KOPT-K1 (cell line): ENCODE measurements around the gene AR.

Experiments
- H3K27ac ChIP-seq: fragments of 200-600 bp; sonication (generic); 2 replicates; pipeline ENCODE4 v1.5.1; 2016; ENCODE audit warnings: antibody characterized with exemption, mild to moderate bottlenecking, low read depth, low read length; ENCODE audit not compliant: poor library complexity, severe bottlenecking
- H3K36me3 ChIP-seq: fragments of 200-600 bp; sonication (generic); 2 replicates; pipeline ENCODE4 v1.5.1; 2017; ENCODE audit warnings: antibody characterized with exemption, mild to moderate bottlenecking, low read length, moderate library complexity; ENCODE audit not compliant: insufficient read depth
- H3K9me3 ChIP-seq: fragments of 200-600 bp; sonication (generic); 2 replicates; pipeline ENCODE4 v1.5.1; 2017; ENCODE audit warnings: antibody characterized with exemption, low read length, mild to moderate bottlenecking; ENCODE audit not compliant: insufficient read depth, poor library complexity, severe bottlenecking

The AR gene

GRCh38 chrX:67545893-67546495 lies 2.2 kb downstream of the AR start:
- Histone ChIP-seq H3K27ac (no peak overlapping the region), H3K36me3 (no peaks in the 10 kb centered on the region), H3K9me3 (no peaks in the 10 kb centered on the region)

- Histone ChIP-seq H3K27ac (no peak overlapping the region), H3K36me3 (no peaks in the 10 kb centered on the region), H3K9me3 (no peaks in the 10 kb centered on the region)
These were observed 2.9 kb downstream of the AR start for GRCh38 chrX:67546496-67547423.

DNA sequence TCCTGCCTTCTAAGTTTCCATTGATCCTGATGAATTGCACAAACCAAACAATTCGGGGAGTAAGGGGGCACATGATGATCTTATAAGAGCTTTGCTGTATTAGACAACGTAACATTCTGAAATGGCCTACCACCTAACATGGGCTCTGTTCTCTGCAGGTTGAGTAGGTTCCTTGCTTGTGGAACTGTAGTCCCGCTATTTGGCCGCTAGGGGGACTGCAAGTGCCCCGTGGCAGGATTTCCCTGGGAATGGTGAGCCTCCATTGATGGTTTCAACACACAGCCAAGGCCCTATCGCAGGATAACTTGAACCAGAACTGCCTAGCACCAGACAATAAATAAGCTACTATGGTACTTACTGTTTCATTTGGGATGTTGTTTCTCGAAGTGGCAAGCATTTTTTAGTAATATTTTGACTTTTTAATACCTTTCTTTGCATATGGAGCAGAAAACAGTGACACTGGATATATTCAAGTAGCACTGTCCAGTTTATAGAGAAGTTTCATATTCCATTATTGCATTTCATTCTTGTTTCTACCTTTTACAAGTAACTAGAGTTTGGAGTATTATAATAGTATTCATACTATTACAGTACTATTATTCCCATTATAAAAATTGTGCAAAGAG lies 11.9 kb downstream of the AR start:
- no peak overlapping the region for H3K27ac ChIP-seq
- H3K36me3 ChIP-seq, result no peaks in the 10 kb centered on the region
- no peaks in the 10 kb centered on the region for H3K9me3 ChIP-seq

- H3K36me3 ChIP-seq, result no peaks in the 10 kb centered on the region
- H3K27ac ChIP-seq, result no peak overlapping the region
- H3K9me3 ChIP-seq, result no peaks in the 10 kb centered on the region
These were observed 14.4 kb downstream of the AR start for GRCh38 chrX:67558267-67558666.

DNA sequence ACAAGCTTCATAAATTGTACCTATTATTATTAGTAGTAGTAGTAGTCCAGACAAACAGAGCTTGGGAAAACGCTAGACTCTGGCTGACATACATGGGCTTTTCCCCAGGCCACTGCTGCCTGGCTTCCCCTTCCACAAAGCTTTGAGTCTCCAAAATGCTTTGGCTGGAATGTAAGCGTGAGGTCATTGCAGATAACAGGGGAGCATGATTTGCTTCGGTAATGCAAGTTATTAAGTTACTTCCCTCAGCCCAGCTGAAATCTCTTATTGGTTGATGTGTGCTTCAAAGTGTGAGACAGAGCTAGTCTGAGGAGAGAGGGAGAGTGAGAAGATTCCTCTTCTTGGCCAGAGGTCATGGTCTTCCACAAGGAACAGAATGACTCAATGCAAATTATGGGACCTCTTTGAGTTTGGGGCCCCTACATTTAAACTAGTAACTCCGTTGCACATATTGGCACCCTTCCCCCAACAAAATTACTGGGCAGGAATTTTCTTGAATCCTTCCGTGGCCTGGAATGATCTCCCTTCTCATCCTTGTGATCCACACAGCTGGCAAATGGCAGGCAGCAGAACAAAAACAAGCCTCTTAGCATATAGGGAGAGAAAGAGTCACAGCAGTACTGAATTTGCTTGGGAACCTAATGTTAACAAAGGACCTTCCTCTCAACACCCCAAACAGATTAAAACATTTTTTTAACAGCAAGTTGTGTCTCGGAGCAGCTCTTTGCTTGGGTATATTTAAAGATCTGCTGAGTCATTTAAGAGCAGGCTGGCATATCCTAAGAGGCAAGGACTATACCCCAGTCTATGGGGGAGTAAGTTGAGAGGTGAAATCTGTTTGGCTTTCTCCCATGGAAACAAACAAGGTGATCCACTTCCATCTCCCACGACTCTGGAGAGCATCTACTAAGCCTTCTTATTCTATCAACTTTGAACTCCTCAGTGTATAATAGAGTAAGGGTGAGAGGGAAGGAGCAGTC lies 19.9 kb downstream of the AR start:
- H3K27ac ChIP-seq, result no peak overlapping the region
- H3K9me3 ChIP-seq, result no peaks in the 10 kb centered on the region
- no peaks in the 10 kb centered on the region for H3K36me3 ChIP-seq

DNA sequence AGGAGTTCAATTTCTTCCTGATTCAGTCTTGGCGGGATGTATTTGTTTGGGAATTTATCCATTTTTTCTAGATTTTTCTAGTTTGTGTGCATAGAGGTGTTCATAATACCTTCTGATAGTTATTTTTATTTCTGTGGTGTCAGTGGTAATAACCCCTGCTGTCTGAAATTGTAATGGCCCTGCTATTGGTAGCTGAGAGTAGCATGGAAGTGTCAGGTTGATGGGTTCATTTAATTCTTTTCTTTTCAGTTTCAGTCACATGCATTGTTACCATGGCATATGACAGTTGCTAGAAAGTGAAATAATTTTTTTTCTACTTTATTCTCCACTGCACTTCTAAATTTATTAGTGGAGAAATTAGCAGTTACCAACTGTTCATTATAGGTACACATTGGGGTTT lies 20.7 kb downstream of the AR start:
- Histone ChIP-seq H3K36me3 (no peaks in the 10 kb centered on the region), H3K9me3 (no peaks in the 10 kb centered on the region), H3K27ac (no peak overlapping the region)

- Histone ChIP-seq H3K9me3 (no peaks in the 10 kb centered on the region), H3K27ac (no peak overlapping the region), H3K36me3 (no peaks in the 10 kb centered on the region)
These were observed 24.9 kb downstream of the AR start for GRCh38 chrX:67568769-67569168.

DNA sequence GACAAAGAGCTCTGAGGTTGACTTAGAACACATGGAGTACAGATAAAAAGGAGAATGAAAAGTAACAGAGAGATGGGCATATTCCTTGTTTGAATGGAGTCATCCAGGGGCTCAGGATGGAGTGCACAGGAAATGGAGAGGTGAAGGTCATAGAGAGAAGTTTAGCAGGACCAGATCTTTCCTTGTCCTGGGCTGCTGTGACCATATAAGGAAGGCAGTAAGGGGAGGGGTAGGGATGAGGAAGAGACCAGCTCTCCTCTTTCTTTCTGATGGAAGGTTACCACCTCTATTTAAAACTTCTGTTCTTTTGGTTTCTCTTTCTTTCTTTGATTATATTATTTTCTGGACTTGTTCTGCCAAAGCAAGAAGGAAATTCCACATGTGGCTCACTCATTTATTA lies 27.0 kb downstream of the AR start:
- H3K27ac ChIP-seq, result no peak overlapping the region
- H3K36me3 ChIP-seq, result no peaks in the 10 kb centered on the region
- H3K9me3 ChIP-seq, result no peaks in the 10 kb centered on the region

GRCh38 chrX:67574696-67575095 lies 30.9 kb downstream of the AR start:
- H3K27ac ChIP-seq, result no peak overlapping the region
- H3K36me3 ChIP-seq, result no peaks in the 10 kb centered on the region
- no peaks in the 10 kb centered on the region for H3K9me3 ChIP-seq

DNA sequence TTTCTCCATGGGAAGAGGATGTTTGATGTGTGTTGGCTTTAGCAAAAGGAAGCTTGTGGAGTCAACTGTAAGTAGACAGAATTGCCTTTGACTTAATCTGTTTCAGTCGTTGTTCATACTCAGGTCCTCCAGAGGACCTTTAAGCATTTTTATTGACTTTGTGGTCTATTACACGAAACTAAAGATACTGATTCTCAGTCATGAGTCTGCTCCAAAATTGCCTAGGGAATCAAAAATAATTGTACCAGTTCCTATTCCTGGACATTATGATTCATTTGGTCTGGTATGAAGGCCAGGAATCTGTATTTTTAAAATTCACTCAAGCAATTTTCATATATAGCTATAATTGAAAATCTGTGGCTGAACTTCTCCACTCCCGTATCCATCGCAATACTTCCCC lies 38.6 kb downstream of the AR start:
- H3K27ac ChIP-seq, result no peak overlapping the region
- no peaks in the 10 kb centered on the region for H3K9me3 ChIP-seq
- no peaks in the 10 kb centered on the region for H3K36me3 ChIP-seq

DNA sequence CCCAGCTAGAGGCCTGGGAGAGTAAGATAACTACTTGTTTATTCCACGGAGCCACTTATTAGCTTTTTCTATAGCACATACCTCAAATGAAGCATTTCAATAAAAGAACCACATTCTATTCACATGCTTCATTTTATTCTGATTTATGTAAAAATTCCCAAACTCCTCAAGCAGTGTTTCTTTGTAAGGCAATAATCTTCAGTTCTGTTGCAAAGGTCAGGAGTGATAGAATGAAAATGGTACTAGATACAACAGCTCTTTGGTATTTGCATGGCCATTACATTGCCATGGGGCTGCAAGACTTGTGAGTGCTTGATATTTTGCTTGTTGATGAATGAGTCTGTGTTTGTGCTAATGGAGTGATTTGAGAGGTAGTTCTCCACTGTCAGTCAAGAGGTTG lies 39.4 kb downstream of the AR start:
- H3K27ac ChIP-seq, result no peak overlapping the region
- H3K9me3 ChIP-seq, result no peaks in the 10 kb centered on the region
- H3K36me3 ChIP-seq, result no peaks in the 10 kb centered on the region

DNA sequence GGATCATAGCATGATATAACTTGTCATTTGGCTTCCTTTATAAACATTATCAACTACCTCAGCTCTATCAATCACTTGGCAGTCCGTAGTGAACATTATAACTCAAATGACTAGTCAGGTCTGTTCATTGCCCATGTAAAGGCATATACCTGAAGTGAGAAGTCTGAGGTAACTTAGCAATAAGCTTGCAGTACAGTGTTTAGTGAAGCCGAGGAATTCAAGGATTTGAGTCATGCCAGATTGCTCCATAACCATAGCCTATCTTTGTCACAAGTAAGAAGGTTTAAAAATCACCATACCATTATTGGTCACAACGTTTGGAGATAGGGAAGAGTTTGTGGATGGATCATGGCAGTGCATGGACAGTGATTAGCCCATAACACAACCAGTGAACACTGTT lies 41.6 kb downstream of the AR start:
- Histone ChIP-seq H3K36me3 (no peaks in the 10 kb centered on the region), H3K27ac (no peak overlapping the region), H3K9me3 (no peaks in the 10 kb centered on the region)

DNA sequence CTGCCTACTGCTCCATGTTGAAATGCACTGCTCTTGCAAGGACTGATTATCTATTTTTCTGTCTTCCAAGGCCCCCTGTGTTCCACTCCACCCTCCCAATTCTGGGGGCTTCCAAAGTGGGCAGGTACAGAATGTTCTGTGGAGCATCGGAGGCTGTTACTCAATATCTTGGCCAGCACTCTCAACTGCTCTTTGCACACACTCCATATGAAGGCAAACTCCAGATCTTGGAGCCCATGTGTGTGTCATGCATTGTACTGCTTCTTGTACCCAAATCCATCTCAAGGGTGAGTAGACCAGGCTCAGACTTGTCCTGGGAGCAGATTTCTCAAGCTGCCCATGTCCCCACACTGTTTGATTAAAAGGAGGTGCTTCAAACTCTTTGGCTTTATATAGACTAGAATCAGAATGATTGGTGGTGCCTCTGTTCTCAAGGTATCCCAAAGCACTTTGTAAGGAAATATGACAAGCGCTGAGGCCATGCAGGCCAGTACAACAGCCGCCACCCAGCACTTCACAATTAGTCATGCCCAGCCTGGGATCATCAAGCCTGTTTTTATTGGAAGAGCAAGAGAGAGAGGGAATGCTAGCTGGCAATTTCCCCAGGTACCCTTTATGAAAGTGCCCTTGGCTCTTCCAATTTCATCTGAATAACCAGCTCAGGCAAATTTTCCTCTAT lies 44.3 kb downstream of the AR start:
- H3K27ac ChIP-seq, result no peak overlapping the region
- H3K9me3 ChIP-seq, result no peaks in the 10 kb centered on the region
- no peaks in the 10 kb centered on the region for H3K36me3 ChIP-seq
